ENCODE measurements around the gene CAPG. TPM values are rescaled to one million over a fixed set of nuclear protein-coding genes. Genes with fewer than 3 reads are reported as not detected.

Gene CAPG
- total RNA-seq, 6 donors from 2014 or later: 169 to 611 (median 375) TPM

DNA sequence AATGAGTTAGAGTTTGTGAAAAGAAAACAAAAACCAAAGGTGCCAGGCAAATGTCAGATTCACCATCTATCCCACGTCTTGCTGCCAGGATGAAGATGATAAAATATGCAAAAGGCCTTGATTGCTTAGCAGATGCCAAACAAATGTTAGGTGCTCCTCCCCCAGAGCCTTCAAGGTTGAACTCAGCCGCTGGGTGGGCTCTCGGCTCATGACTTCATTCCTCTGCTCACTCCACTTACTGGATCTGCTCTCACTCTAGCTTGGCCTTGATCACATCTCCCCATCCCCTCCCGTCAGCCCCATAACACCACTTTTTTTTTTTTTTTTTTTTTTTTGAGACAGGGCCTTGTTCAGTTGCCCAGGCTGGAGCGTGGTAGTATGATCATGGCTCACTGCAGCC, 46.9 kb upstream of the CAPG start:
- ATAC-seq (ENCODE audit: low FRiP score in 2 of 2) (no peak), DNase-seq (no peak)
- no peak overlapping the region for H3K27ac ChIP-seq
- WGBS, 2 donors: 72 to 91% methylated on average over 5 of the region's 5 CpGs
- H3K27me3 ChIP-seq: no peaks in the 10 kb centered on the region
- no peak overlapping the region for H3K4me3 ChIP-seq
- H3K36me3 ChIP-seq: no peaks in the 10 kb centered on the region
- H3K4me1 ChIP-seq: no peaks in the 10 kb centered on the region
- H3K9me3 ChIP-seq: no peaks in the 10 kb centered on the region
- TF ChIP-seq POLR2AphosphoS5 (IDR thresholded peaks at IDR 0.05): no peak
- TF ChIP-seq POLR2A (IDR thresholded peaks at IDR 0.05): no peak
- TF ChIP-seq, protein P1, sequence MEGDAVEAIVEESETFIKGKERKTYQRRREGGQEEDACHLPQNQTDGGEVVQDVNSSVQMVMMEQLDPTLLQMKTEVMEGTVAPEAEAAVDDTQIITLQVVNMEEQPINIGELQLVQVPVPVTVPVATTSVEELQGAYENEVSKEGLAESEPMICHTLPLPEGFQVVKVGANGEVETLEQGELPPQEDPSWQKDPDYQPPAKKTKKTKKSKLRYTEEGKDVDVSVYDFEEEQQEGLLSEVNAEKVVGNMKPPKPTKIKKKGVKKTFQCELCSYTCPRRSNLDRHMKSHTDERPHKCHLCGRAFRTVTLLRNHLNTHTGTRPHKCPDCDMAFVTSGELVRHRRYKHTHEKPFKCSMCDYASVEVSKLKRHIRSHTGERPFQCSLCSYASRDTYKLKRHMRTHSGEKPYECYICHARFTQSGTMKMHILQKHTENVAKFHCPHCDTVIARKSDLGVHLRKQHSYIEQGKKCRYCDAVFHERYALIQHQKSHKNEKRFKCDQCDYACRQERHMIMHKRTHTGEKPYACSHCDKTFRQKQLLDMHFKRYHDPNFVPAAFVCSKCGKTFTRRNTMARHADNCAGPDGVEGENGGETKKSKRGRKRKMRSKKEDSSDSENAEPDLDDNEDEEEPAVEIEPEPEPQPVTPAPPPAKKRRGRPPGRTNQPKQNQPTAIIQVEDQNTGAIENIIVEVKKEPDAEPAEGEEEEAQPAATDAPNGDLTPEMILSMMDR (IDR thresholded peaks at IDR 0.05): no peak
- TF ChIP-seq EP300 (IDR thresholded peaks at IDR 0.05): no peak

- TF ChIP-seq POLR2AphosphoS5 (IDR thresholded peaks at IDR 0.05) (no peak), POLR2A (IDR thresholded peaks at IDR 0.05) (no peak), EP300 (IDR thresholded peaks at IDR 0.05) (no peak)
- TF ChIP-seq, protein P1 (IDR thresholded peaks at IDR 0.05): no peak
- Histone ChIP-seq H3K4me1 (no peaks in the 10 kb centered on the region), H3K27ac (no peak overlapping the region), H3K4me3 (no peak overlapping the region), H3K36me3 (no peaks in the 10 kb centered on the region), H3K27me3 (no peaks in the 10 kb centered on the region), H3K9me3 (no peaks in the 10 kb centered on the region)
- WGBS, 2 donors: 67 to 75% methylated on average over 1 of the region's 1 CpG
- no peak for ATAC-seq (ENCODE audit: low FRiP score in 2 of 2)
- DNase-seq: no peak
Measured at GRCh38 chr2:85455552-85456090, 45.5 kb upstream of the CAPG start.

GRCh38 chr2:85453571-85453970, 43.4 kb upstream of the CAPG start:
- WGBS, 2 donors: 80 to 90% methylated on average over 7 of the region's 7 CpGs
- TF ChIP-seq POLR2A (IDR thresholded peaks at IDR 0.05) (no peak), POLR2AphosphoS5 (IDR thresholded peaks at IDR 0.05) (no peak), EP300 (IDR thresholded peaks at IDR 0.05) (no peak)
- TF ChIP-seq, protein P1 (IDR thresholded peaks at IDR 0.05): no peak
- DNase-seq: no peak
- no peak for ATAC-seq (ENCODE audit: low FRiP score in 2 of 2)
- no peaks in the 10 kb centered on the region for H3K36me3 ChIP-seq
- H3K27me3 ChIP-seq: no peaks in the 10 kb centered on the region
- no peaks in the 10 kb centered on the region for H3K9me3 ChIP-seq
- H3K4me1 ChIP-seq: no peaks in the 10 kb centered on the region
- no peak overlapping the region for H3K4me3 ChIP-seq
- H3K27ac ChIP-seq: no peak overlapping the region

DNA sequence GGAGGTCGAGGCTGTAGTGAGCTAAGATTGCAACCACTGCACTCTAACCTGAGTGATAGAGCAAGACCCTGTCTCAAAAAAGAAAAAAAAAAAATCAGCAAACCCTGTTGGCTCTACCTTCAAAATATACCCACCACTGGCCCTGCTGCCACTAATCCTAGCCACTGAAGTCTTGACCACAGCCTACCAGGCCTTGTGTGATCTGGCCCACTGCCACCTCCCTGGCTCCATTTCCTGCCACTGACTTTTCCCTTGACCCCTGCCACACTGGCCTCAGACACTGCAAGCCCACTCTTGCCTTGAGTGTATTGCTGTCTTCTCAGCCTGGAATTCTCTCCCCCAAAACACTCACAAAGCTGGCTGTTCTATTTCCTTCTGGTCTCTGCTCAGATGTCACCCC, 42.1 kb upstream of the CAPG start:
- Histone ChIP-seq H3K36me3 (no peaks in the 10 kb centered on the region), H3K27ac (no peak overlapping the region), H3K9me3 (no peaks in the 10 kb centered on the region), H3K27me3 (no peaks in the 10 kb centered on the region), H3K4me3 (no peak overlapping the region), H3K4me1 (no peaks in the 10 kb centered on the region)
- WGBS, 2 donors: 89% methylated on average over 1 of the region's 1 CpG
- DNase-seq (no peak), ATAC-seq (ENCODE audit: low FRiP score in 2 of 2) (no peak)
- TF ChIP-seq, protein P1 (IDR thresholded peaks at IDR 0.05): no peak
- TF ChIP-seq EP300 (IDR thresholded peaks at IDR 0.05): no peak
- TF ChIP-seq POLR2A (IDR thresholded peaks at IDR 0.05): no peak
- no peak for TF ChIP-seq POLR2AphosphoS5 (IDR thresholded peaks at IDR 0.05)

- no peaks in the 10 kb centered on the region for H3K9me3 ChIP-seq
- H3K27ac ChIP-seq: no peak overlapping the region
- H3K4me3 ChIP-seq: no peak overlapping the region
- H3K4me1 ChIP-seq: peaks cover 0 to 10% (median 7%) of the 10 kb centered on the region in 4 donors
- WGBS, 2 donors: 90 to 97% methylated on average over 6 to 7 of the region's 7 CpGs
- no peaks in the 10 kb centered on the region for H3K36me3 ChIP-seq
- TF ChIP-seq EP300 (IDR thresholded peaks at IDR 0.05) (no peak), POLR2AphosphoS5 (IDR thresholded peaks at IDR 0.05) (no peak), POLR2A (IDR thresholded peaks at IDR 0.05) (no peak)
- TF ChIP-seq, protein P1 (IDR thresholded peaks at IDR 0.05): no peak
- DNase-seq: no peak
- ATAC-seq (ENCODE audit: low FRiP score in 2 of 2): no peak
- no peaks in the 10 kb centered on the region for H3K27me3 ChIP-seq
Measured at GRCh38 chr2:85449214-85449588, 39.0 kb upstream of the CAPG start.

All from upper lobe of left lung (tissue), 6 donors.